Neural cell (in vitro differentiated cells): Measurements from ENCODE around the gene FANCC. TPM values are rescaled to one million over a fixed set of nuclear protein-coding genes. Genes with fewer than 3 reads are reported as not detected.
"Not testable (repeated sequence)": the region's sequence is repeated elsewhere in the genome, so short reads cannot be mapped to it uniquely, and the experiment has no call there.

Source experiments
- H2AFZ ChIP-seq: fragments of 200-600, 300-800 bp; sonication (generic), shearing (Covaris generic); 2 replicates; pipeline ENCODE4 v1.6.0; 2014; ENCODE audit warnings: low read depth, mild to moderate bottlenecking, antibody characterized with exemption, low read length, moderate library complexity
- H3F3A ChIP-seq: fragments of 200-600 bp; shearing (Covaris generic); 2 replicates; pipeline ENCODE4 v1.6.1; 2016; ENCODE audit warnings: mild to moderate bottlenecking, moderate library complexity, mixed read lengths, antibody characterized with exemption, low read length; ENCODE audit not compliant: insufficient read depth, poor library complexity, severe bottlenecking
- H3K27ac ChIP-seq: fragments of 200-600, 300-800 bp; sonication (generic), shearing (Covaris generic); 2 replicates; pipeline ENCODE4 v1.5.1; 2014; ENCODE audit warnings: mild to moderate bottlenecking, low read length, moderate library complexity
- H3K27me3 ChIP-seq: fragments of 300-800, 200-600 bp; sonication (generic), shearing (Covaris generic); 2 replicates; pipeline ENCODE4 v1.6.0; 2014; ENCODE audit warnings: mild to moderate bottlenecking, low read depth, low read length, moderate library complexity; ENCODE audit not compliant: insufficient read depth
- H3K36me3 ChIP-seq: fragments of 300-800, 200-600 bp; sonication (generic), shearing (Covaris generic); 2 replicates; pipeline ENCODE4 v1.5.1; 2014; ENCODE audit warnings: mild to moderate bottlenecking, antibody characterized with exemption, low read length, moderate library complexity; ENCODE audit not compliant: insufficient read depth
- H3K4me2 ChIP-seq: fragments of 300-800, 200-600 bp; sonication (generic), shearing (Covaris generic); 2 replicates; pipeline ENCODE4 v1.6.0; 2014; ENCODE audit warnings: mild to moderate bottlenecking, low read length
- H3K4me3 ChIP-seq: fragments of 300-800, 200-600 bp; sonication (generic), shearing (Covaris generic); 2 replicates; pipeline ENCODE4 v1.5.1; 2014; ENCODE audit warnings: mild to moderate bottlenecking, low read length, moderate library complexity
- H3K79me2 ChIP-seq: fragments of 200-600 bp; shearing (Covaris generic); replicated peaks from 2 replicates; pipeline ENCODE4 v1.6.0; 2014; ENCODE audit warnings: mild to moderate bottlenecking, low read length, moderate library complexity; ENCODE audit not compliant: insufficient read depth
- H3K9ac ChIP-seq: fragments of 300-800, 200-600 bp; sonication (generic), shearing (Covaris generic); 2 replicates; pipeline ENCODE4 v1.6.1; 2016; ENCODE audit warnings: mild to moderate bottlenecking, low read length, mixed read lengths
- H3K9me2 ChIP-seq: fragments of 200-600 bp; shearing (Covaris generic); 2 replicates; pipeline ENCODE4 v1.6.1; 2016; ENCODE audit warnings: mild to moderate bottlenecking, low read length, mixed read lengths; ENCODE audit not compliant: insufficient read depth
- H3K9me3 ChIP-seq: fragments of 200-600, 300-800 bp; sonication (generic), shearing (Covaris generic); 2 replicates; pipeline ENCODE4 v1.6.1; 2016; ENCODE audit warnings: mild to moderate bottlenecking, mixed run types, low read length, moderate library complexity, mixed read lengths
- H4K20me1 ChIP-seq: fragments of 200-600 bp; shearing (Covaris generic); 2 replicates; pipeline ENCODE4 v1.6.1; 2016; ENCODE audit warnings: mild to moderate bottlenecking, mixed run types; ENCODE audit not compliant: insufficient read depth
- EP300 ChIP-seq: fragments of 450-650 bp; conservative IDR thresholded peaks from 2 replicates; pipeline ENCODE4 v1.6.1; 2014; ENCODE audit warnings: antibody characterized with exemption, mild to moderate bottlenecking, moderate library complexity; ENCODE audit not compliant: poor library complexity, severe bottlenecking
- EZH2 ChIP-seq: fragments of 200-600, 300-800 bp; shearing (Covaris generic), sonication (generic); IDR thresholded peaks from 2 replicates; pipeline ENCODE4 v1.6.1; 2014; ENCODE audit warnings: antibody characterized with exemption, low read length, borderline replicate concordance, mild to moderate bottlenecking; ENCODE audit not compliant: insufficient read depth, poor library complexity, severe bottlenecking
- MXI1 ChIP-seq: fragments of 450-650 bp; conservative IDR thresholded peaks from 2 replicates; pipeline ENCODE4 v1.6.1; 2014; ENCODE audit warnings: antibody characterized with exemption, mild to moderate bottlenecking; ENCODE audit not compliant: poor library complexity, severe bottlenecking
- POLR2AphosphoS5 ChIP-seq: IDR thresholded peaks from 2 replicates; pipeline ENCODE4 v1.6.1; 2012
- RAD21 ChIP-seq: fragments of 450-650 bp; conservative IDR thresholded peaks from 2 replicates; pipeline ENCODE4 v1.6.1; 2014; ENCODE audit warnings: antibody characterized with exemption, mild to moderate bottlenecking, moderate library complexity
- SMC3 ChIP-seq: fragments of 450-650 bp; conservative IDR thresholded peaks from 2 replicates; pipeline ENCODE4 v1.6.1; 2014; ENCODE audit warnings: antibody characterized with exemption, mild to moderate bottlenecking, moderate library complexity; ENCODE audit not compliant: poor library complexity
- TAF1 ChIP-seq: IDR thresholded peaks from 2 replicates; pipeline ENCODE4 v1.6.1; 2012; ENCODE audit warnings: low read depth
- polyA plus RNA-seq: library from polyadenylated mRNA; depleted of rRNA; stranded (reverse); fragments of >200 nt; gene quantifications from 2 replicates; pipeline ENCODE4 v1.2.3, GENCODE V29; 2014
- TF ChIP-seq, protein P1 (sequence below): IDR thresholded peaks from 2 replicates; pipeline ENCODE4 v1.6.1; 2012; ENCODE audit warnings: borderline replicate concordance
- TF ChIP-seq, protein P2 (sequence below): fragments of 450-650 bp; IDR thresholded peaks from 2 replicates; pipeline ENCODE4 v1.5.1; 2014; ENCODE audit warnings: antibody characterized with exemption, mild to moderate bottlenecking, moderate library complexity; ENCODE audit not compliant: poor library complexity, severe bottlenecking

Gene FANCC
- polyA plus RNA-seq, 1 donor from 2014 or later, result 9.7 TPM

DNA sequence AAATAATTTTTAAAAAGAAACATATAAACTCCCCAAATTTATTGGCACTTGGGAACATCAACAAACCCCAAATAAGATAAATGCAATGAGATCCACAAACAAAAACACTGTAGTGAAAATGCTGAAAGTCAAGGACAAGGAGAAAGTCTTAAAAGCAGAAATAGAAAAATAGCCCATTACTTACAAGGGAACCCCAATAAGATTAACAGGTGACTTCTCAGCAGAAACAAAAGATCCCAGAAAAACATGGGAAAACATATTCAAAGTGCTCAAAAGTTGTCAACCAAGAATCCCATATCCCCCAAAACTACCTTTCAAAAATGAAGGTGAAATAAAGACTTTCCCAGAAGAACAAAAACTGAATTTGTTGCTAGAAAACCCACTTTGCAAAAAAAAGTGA, 40.0 kb downstream of the FANCC start:
- peaks cover 2% of the 10 kb centered on the region for H3K9me3 ChIP-seq
- no peaks in the 10 kb centered on the region for H3K36me3 ChIP-seq
- no peaks in the 10 kb centered on the region for H3K79me2 ChIP-seq
- TF ChIP-seq RAD21 (no peak), EZH2 (no peak), SMC3 (no peak), EP300 (no peak), TAF1 (no peak), POLR2AphosphoS5 (no peak), MXI1 (no peak)
- TF ChIP-seq, protein P1, sequence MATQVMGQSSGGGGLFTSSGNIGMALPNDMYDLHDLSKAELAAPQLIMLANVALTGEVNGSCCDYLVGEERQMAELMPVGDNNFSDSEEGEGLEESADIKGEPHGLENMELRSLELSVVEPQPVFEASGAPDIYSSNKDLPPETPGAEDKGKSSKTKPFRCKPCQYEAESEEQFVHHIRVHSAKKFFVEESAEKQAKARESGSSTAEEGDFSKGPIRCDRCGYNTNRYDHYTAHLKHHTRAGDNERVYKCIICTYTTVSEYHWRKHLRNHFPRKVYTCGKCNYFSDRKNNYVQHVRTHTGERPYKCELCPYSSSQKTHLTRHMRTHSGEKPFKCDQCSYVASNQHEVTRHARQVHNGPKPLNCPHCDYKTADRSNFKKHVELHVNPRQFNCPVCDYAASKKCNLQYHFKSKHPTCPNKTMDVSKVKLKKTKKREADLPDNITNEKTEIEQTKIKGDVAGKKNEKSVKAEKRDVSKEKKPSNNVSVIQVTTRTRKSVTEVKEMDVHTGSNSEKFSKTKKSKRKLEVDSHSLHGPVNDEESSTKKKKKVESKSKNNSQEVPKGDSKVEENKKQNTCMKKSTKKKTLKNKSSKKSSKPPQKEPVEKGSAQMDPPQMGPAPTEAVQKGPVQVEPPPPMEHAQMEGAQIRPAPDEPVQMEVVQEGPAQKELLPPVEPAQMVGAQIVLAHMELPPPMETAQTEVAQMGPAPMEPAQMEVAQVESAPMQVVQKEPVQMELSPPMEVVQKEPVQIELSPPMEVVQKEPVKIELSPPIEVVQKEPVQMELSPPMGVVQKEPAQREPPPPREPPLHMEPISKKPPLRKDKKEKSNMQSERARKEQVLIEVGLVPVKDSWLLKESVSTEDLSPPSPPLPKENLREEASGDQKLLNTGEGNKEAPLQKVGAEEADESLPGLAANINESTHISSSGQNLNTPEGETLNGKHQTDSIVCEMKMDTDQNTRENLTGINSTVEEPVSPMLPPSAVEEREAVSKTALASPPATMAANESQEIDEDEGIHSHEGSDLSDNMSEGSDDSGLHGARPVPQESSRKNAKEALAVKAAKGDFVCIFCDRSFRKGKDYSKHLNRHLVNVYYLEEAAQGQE, result no peak
- TF ChIP-seq, protein P2, sequence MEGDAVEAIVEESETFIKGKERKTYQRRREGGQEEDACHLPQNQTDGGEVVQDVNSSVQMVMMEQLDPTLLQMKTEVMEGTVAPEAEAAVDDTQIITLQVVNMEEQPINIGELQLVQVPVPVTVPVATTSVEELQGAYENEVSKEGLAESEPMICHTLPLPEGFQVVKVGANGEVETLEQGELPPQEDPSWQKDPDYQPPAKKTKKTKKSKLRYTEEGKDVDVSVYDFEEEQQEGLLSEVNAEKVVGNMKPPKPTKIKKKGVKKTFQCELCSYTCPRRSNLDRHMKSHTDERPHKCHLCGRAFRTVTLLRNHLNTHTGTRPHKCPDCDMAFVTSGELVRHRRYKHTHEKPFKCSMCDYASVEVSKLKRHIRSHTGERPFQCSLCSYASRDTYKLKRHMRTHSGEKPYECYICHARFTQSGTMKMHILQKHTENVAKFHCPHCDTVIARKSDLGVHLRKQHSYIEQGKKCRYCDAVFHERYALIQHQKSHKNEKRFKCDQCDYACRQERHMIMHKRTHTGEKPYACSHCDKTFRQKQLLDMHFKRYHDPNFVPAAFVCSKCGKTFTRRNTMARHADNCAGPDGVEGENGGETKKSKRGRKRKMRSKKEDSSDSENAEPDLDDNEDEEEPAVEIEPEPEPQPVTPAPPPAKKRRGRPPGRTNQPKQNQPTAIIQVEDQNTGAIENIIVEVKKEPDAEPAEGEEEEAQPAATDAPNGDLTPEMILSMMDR, result no peak
- H3K4me2 ChIP-seq, result no peak overlapping the region
- no peak overlapping the region for H3K9ac ChIP-seq
- H3F3A ChIP-seq, result no peaks in the 10 kb centered on the region
- no peak overlapping the region for H3K27ac ChIP-seq
- H4K20me1 ChIP-seq, result no peaks in the 10 kb centered on the region
- no peak overlapping the region for H3K4me3 ChIP-seq
- H2AFZ ChIP-seq, result no peak overlapping the region
- no peaks in the 10 kb centered on the region for H3K9me2 ChIP-seq
- no peaks in the 10 kb centered on the region for H3K27me3 ChIP-seq

DNA sequence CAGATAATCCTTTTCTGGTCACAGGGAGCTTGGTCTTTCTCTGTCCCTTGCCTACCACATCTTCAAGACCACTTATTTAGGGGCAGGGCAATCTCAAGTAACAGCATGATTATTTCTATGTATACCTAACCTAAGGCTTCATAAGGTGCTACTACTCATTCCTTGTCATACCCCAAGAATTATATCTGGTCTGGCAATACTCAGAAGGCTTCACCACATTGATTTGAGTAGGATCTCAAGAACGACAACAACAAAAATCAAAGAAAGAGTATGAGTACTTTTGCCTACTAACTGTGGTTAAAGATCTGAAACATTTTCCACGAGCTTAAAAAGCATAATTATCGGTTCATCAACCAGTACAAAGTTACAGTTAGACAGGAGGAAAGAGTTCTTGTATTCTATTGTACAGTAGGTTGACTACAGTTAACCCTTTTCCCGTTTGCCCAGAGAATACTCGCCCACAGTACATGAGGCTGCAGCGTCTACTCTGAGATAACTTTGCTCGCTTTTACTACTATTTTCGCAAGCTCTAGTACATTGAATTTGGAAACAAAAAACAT, 41.0 kb downstream of the FANCC start:
- Histone ChIP-seq H4K20me1 (no peaks in the 10 kb centered on the region), H3K36me3 (no peaks in the 10 kb centered on the region), H3K27ac (no peak overlapping the region), H3K9me3 (peaks cover 2% of the 10 kb centered on the region), H3K27me3 (no peaks in the 10 kb centered on the region), H3K79me2 (no peaks in the 10 kb centered on the region), H2AFZ (no peak overlapping the region), H3F3A (no peaks in the 10 kb centered on the region), H3K4me3 (no peak overlapping the region), H3K9ac (no peak overlapping the region), H3K9me2 (no peaks in the 10 kb centered on the region), H3K4me2 (no peak overlapping the region)
- no peak for TF ChIP-seq SMC3
- TF ChIP-seq EZH2, result no peak
- TF ChIP-seq EP300, result no peak
- TF ChIP-seq, protein P1, result no peak
- no peak for TF ChIP-seq TAF1
- no peak for TF ChIP-seq RAD21

DNA sequence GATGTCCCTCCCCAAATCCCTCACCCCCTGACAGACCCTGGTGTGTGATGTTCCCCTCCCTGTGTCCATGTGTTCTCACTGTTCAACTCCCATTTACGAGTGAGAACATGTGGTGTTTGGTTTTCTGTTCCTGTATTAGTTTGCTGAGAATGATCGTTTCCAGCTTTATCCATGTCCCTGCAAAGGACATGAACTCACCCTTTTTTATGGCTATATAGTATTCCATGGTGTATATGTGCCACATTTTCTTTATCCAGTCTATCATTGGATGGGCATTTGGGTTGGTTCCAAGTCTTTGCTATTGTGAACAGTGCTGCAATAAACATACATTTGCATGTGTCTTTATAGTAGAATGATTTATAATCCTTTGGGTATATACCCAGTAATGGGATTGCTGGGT, 43.3 kb downstream of the FANCC start:
- H3K4me2 ChIP-seq, H3K79me2 ChIP-seq, H2AFZ ChIP-seq, H3K9me2 ChIP-seq, H3K27me3 ChIP-seq, H3K9me3 ChIP-seq, H4K20me1 ChIP-seq, H3K9ac ChIP-seq, H3K36me3 ChIP-seq, H3F3A ChIP-seq, H3K27ac ChIP-seq, H3K4me3 ChIP-seq: not testable (repeated sequence)
